Gastroesophageal sphincter (tissue), 4 donors: ENCODE results near the gene ENOX1. TPM values are rescaled to one million over a fixed set of nuclear protein-coding genes. Genes with fewer than 3 reads are reported as not detected.

Experiments
- ATAC-seq: fragments of 150-250 bp; one replicate; pipeline ENCODE4 v1.9.1; 2016; ENCODE audit warnings: mild to moderate bottlenecking, moderate library complexity
- H3K27ac ChIP-seq, 4 donors: fragments of 200-600 bp; sonication (generic) in 3 of 4; 1 replicate in 3 of 4; 2 replicates in 1 of 4; pipeline ENCODE4 v1.5.1; 2016 to 2019
- H3K27me3 ChIP-seq: fragments of 200-600 bp; sonication (generic); one replicate; pipeline ENCODE4 v1.5.1; 2019
- H3K36me3 ChIP-seq, 2 donors: fragments of 200-600 bp; sonication (generic); one replicate each; pipeline ENCODE4 v1.5.1; 2019; ENCODE audit warnings: control low read depth in 1 of 2
- H3K4me1 ChIP-seq, 3 donors: fragments of 200-600 bp; sonication (generic); 1 replicate in 2 of 3; 2 replicates in 1 of 3; pipeline ENCODE4 v1.5.1; 2016 to 2019; ENCODE audit warnings: control low read depth in 2 of 3
- H3K4me3 ChIP-seq, 2 donors: fragments of 200-600 bp; sonication (generic); one replicate each; pipeline ENCODE4 v1.5.1; 2019; ENCODE audit warnings: mild to moderate bottlenecking in 1 of 2, moderate library complexity in 1 of 2
- H3K9me3 ChIP-seq, 3 donors: fragments of 200-600 bp; sonication (generic); one replicate each; pipeline ENCODE4 v1.5.1; 2017 to 2019; ENCODE audit warnings: control low read depth in 2 of 3
- EP300 ChIP-seq: sonication (generic); formaldehyde crosslinking; IDR thresholded peaks from one replicate; pipeline ENCODE4 v1.6.1; 2017; ENCODE audit warnings: antibody characterized with exemption, mild to moderate bottlenecking
- POLR2A ChIP-seq, 2 donors: fragments of 450-650 bp; IDR thresholded peaks; one replicate each; pipeline ENCODE4 v1.6.1; 2017; ENCODE audit warnings: antibody characterized with exemption in 2 of 2, mild to moderate bottlenecking in 2 of 2, moderate library complexity in 1 of 2
- POLR2AphosphoS5 ChIP-seq: sonication (generic); formaldehyde crosslinking; IDR thresholded peaks from one replicate; pipeline ENCODE4 v1.6.1; 2017; ENCODE audit warnings: antibody characterized with exemption
- WGBS, 2 donors: methylation state at CpG; one replicate each; pipeline ENCODE4 v1.1.5; 2018; ENCODE audit warnings: low coverage in 1 of 2; 5-methylcytosine and 5-hydroxymethylcytosine counted together
- total RNA-seq, 4 donors: library from RNA; depleted of rRNA; stranded (reverse); fragments of >200 nt; gene quantifications; one replicate each; pipeline ENCODE4 v1.1.0, GENCODE V29; 2016
- TF ChIP-seq, protein P1 (sequence below), 4 experiments: fragments of 200-600 bp in 2 of 4; fragments of 450-650 bp in 2 of 4; sonication (generic) in 1 of 4; IDR thresholded peaks; one replicate each; pipeline ENCODE4 v1.5.1; 2017 to 2019; ENCODE audit warnings: antibody characterized with exemption in 4 of 4, mild to moderate bottlenecking in 2 of 4, moderate library complexity in 2 of 4

The ENOX1 gene
- total RNA-seq, 4 donors from 2014 or later = 1.8 to 11.6 (median 9.4) TPM

DNA sequence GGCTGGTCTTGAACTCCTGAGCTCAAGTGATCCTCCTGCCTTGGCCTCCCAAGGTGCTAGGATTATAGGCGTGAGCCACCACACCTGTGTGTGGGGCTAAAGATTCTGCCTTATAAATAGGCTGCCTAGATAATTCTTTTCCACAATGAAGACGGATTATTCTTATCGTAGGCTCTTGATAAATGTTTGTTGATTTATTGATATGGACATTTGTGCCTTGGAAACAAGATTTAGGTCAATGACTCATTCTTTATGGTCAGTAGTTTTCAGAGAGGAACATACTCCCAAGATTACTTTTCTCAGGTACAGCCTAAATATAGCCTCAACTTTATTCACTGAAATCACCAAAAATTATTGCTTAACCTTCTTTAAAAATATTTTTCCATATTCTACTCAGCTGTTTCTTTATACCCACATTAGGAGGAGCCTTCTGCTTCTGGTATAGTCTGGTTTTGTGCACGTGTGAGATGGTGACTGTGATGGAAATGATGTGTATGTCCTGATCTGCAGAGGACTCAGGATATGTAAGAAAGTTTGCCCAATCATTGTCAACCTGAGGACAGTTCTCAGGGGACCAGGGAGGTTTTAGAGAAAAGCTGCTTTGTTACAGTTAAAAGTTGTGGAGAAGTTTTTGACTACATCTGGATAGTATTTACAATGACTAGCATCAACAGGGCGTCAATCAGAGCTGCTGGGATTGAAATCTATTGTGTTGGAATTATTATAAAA, 554.5 kb downstream of the ENOX1 start:
- no peaks in the 10 kb centered on the region for H3K9me3 ChIP-seq
- WGBS, 2 donors = 78 to 90% methylated on average over 5 of the region's 5 CpGs
- ATAC-seq = no peak
- H3K4me1 ChIP-seq = no peaks in the 10 kb centered on the region
- TF ChIP-seq EP300 (no peak), POLR2A (IDR thresholded peaks at IDR 0.05) (no peak), POLR2AphosphoS5 (no peak)
- TF ChIP-seq, protein P1, sequence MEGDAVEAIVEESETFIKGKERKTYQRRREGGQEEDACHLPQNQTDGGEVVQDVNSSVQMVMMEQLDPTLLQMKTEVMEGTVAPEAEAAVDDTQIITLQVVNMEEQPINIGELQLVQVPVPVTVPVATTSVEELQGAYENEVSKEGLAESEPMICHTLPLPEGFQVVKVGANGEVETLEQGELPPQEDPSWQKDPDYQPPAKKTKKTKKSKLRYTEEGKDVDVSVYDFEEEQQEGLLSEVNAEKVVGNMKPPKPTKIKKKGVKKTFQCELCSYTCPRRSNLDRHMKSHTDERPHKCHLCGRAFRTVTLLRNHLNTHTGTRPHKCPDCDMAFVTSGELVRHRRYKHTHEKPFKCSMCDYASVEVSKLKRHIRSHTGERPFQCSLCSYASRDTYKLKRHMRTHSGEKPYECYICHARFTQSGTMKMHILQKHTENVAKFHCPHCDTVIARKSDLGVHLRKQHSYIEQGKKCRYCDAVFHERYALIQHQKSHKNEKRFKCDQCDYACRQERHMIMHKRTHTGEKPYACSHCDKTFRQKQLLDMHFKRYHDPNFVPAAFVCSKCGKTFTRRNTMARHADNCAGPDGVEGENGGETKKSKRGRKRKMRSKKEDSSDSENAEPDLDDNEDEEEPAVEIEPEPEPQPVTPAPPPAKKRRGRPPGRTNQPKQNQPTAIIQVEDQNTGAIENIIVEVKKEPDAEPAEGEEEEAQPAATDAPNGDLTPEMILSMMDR (IDR thresholded peaks at IDR 0.05) = no peak
- peaks cover 0 to 9% of the 10 kb centered on the region in 2 donors for H3K36me3 ChIP-seq
- H3K4me3 ChIP-seq = no peak overlapping the region
- H3K27ac ChIP-seq = no peak overlapping the region
- H3K27me3 ChIP-seq = no peaks in the 10 kb centered on the region

DNA sequence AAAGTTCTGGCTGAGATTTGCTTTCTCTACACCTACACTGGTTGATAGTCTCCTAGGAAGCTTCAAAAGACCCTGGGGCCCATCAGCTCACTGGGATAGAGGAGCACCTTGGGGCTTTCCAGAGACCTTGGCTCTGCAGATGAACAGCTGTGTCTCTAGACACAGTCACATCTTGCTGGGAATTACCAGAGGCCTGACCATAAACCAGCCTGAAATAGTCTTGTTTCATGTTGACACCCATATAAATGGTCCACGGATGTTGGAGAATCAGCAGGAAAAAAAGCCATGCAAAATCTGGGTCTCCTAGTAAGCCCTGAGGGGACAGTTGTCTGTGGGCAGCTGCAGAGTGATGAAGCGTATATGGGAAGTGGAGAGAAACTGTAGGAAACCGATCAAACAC, 555.8 kb downstream of the ENOX1 start:
- ATAC-seq = no peak
- WGBS, 2 donors = 70 to 73% methylated on average over 2 to 3 of the region's 3 CpGs
- Histone ChIP-seq H3K27me3 (no peaks in the 10 kb centered on the region), H3K36me3 (peaks cover 0 to 6% of the 10 kb centered on the region in 2 donors), H3K27ac (no peak overlapping the region), H3K4me3 (no peak overlapping the region), H3K4me1 (no peaks in the 10 kb centered on the region), H3K9me3 (no peaks in the 10 kb centered on the region)
- no peak for TF ChIP-seq POLR2A (IDR thresholded peaks at IDR 0.05)
- TF ChIP-seq, protein P1 (IDR thresholded peaks at IDR 0.05) = no peak
- TF ChIP-seq EP300 = no peak
- TF ChIP-seq POLR2AphosphoS5 = no peak

DNA sequence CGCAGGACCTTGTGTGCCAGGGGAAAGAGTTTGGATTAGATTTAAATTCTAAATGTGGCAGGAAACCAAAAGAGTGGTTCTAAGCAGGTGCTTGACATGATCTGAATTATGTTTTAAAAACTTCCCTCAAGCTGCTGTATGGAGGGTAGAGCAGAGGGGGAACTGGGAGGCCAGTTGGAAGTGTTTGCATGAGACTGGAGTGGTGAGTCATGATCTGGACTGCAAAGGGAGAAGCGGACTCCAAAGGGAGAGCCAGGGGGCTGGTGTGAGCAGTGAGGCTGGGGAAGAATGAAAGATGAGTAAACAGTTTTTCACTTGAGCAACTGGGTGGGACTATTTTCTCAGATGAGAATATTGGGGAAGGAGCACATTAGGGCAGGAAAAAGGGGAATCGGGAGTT, 557.3 kb downstream of the ENOX1 start:
- Histone ChIP-seq H3K4me1 (no peaks in the 10 kb centered on the region), H3K36me3 (no peaks in the 10 kb centered on the region), H3K9me3 (no peaks in the 10 kb centered on the region), H3K27ac (no peak overlapping the region), H3K4me3 (no peak overlapping the region), H3K27me3 (no peaks in the 10 kb centered on the region)
- 63 to 68% methylated on average over 3 of the region's 3 CpGs for WGBS, 2 donors
- TF ChIP-seq, protein P1 (IDR thresholded peaks at IDR 0.05) = no peak
- no peak for TF ChIP-seq POLR2A (IDR thresholded peaks at IDR 0.05)
- TF ChIP-seq EP300 = no peak
- TF ChIP-seq POLR2AphosphoS5 = no peak
- ATAC-seq = no peak

DNA sequence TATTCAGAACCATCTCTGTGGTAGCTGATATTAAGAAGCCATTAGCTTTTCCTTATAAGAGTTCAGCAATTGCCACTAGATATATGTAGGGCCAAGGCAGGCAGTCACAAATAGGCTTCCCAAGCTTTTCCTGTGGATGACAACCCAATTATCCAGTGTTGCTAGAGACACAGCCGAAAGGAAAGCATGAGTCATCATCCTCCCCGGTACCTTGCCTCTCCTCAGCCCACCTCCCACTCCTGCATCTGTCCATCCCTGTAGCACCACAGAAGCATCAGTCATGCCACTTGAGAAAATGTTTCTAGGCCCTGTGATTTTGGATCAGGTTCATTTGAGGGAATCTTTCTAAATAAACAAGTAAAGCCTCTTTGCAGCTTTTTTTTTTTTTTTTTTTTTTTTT, 559.1 kb downstream of the ENOX1 start:
- 36 to 60% methylated on average over 1 to 2 of the region's 2 CpGs for WGBS, 2 donors

DNA sequence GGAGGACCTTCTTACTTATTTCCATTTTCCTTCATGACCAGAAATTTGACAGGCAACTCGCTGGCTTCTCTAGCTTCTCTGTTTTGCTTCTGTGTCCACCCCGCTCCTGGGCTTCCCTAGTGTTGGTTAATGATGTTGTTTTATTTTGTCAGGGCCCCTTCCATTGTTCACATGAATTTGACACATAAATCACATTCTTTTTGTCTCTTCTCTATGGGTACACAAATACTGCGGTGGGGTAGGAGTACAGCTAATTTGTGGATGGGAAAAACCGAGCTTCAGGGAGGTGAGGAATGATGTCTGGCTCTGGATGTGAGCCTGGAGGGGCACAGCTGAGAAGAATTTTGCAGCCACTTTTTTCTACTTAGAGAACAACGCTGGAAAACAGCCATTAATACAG, 563.6 kb downstream of the ENOX1 start:
- no peaks in the 10 kb centered on the region for H3K27me3 ChIP-seq
- TF ChIP-seq POLR2A (IDR thresholded peaks at IDR 0.05) = no peak
- TF ChIP-seq EP300 = no peak
- TF ChIP-seq, protein P1 (IDR thresholded peaks at IDR 0.05) = no peak
- no peak for TF ChIP-seq POLR2AphosphoS5
- H3K4me3 ChIP-seq = no peak overlapping the region
- ATAC-seq = no peak
- H3K9me3 ChIP-seq = no peaks in the 10 kb centered on the region
- peaks cover 0 to 21% of the 10 kb centered on the region in 2 donors for H3K36me3 ChIP-seq
- no peak overlapping the region for H3K27ac ChIP-seq
- no peaks in the 10 kb centered on the region for H3K4me1 ChIP-seq
- WGBS, 2 donors = 48 to 79% methylated on average over 2 to 5 of the region's 5 CpGs

More for the DNA sequence above, 559.1 kb downstream of the ENOX1 start:
- ATAC-seq = no peak
- TF ChIP-seq POLR2A (IDR thresholded peaks at IDR 0.05) (no peak), POLR2AphosphoS5 (no peak), EP300 (no peak)
- H3K9me3 ChIP-seq = no peaks in the 10 kb centered on the region
- H3K36me3 ChIP-seq = peaks cover 0 to 15% of the 10 kb centered on the region in 2 donors
- no peak overlapping the region for H3K4me3 ChIP-seq
- no peak overlapping the region for H3K27ac ChIP-seq
- H3K4me1 ChIP-seq = no peaks in the 10 kb centered on the region
- H3K27me3 ChIP-seq = no peaks in the 10 kb centered on the region
